Islet of Langerhans (tissue), 1 donor: ENCODE results near the gene LAMA5.

ENCODE experiments used
- FAIRE-seq: peaks from one replicate; lab custom pipeline; 2011; peaks lifted over from hg19 to GRCh38; lab: Jason Lieb, UNC

LAMA5 gene

DNA sequence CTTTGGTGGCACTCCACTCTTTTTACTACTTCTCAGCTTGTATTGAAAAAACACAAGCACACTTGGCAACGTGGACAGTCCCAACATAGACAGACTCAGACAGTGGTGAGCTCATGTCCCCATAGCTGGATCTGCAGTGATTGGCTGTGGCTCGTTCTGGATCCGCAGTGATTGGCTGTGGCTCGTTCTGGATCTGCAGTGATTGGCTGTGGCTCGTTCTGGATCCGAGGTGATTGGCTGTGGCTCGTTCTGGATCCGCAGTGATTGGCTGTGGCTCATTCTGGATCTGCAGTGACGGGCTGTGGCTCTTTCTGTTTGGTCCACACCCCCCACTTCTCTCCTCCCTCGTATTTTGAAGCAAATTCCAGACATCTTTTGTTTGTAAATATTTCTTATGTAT lies 100.8 kb downstream of the LAMA5 start:
- no peak for FAIRE-seq

DNA sequence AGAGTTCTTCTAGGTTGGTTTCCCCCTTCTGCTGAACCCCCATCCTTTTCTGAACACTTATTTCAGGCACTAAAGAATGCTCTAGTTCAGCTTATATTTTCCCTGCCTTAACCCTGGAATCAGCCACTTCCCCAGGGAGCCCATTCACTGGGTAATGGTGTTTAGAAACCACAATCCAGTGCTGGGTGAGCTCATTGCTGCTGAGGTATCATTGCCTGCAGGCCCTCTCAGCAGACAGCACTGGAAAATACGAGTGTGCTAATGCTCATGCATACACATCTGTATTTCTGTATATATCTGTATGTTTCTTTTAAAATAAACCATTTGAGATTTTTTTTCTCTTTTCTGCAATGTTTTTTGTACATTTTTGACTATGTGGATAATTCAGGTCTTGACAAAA lies 101.7 kb downstream of the LAMA5 start:
- FAIRE-seq, result no peak

DNA sequence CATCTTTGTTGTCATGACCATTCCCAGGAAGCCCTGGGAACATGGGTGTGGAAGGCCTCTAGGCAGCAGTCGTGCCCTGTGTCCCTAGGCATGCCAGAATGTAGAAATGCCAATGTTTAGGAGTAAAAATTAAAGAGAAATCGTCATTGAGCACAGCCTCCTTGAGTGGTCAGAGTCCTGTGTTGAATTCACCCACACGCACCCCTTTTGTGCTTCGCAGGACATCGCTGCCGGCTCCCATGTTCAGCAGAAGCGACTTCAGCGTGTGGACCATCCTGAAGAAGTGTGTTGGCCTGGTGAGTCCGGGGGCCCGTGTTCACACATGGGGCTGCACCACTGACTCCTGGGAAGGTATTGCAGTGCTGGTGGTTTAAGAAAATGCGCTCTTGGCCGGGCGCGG lies 103.7 kb downstream of the LAMA5 start:
- no peak for FAIRE-seq

DNA sequence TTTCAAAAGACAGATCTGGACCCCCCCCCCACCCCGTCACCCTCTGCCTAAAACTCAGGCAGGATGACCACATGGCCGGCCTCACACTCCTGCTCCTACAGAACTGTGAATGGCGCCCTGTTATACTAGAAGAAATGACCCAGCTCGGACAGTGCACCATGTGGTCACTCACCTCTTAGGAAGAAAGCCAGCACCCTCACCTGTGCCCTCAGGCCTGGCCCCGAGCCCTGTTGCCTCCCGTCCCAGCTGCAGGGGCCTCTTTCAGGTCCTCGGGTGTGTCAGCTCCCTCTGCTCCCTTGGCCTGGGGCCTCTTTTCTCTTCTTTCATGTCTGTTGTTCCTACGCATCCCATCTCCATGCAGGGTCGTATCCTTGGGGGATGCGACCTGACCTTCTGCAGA lies 105.0 kb downstream of the LAMA5 start:
- FAIRE-seq, result no peak

DNA sequence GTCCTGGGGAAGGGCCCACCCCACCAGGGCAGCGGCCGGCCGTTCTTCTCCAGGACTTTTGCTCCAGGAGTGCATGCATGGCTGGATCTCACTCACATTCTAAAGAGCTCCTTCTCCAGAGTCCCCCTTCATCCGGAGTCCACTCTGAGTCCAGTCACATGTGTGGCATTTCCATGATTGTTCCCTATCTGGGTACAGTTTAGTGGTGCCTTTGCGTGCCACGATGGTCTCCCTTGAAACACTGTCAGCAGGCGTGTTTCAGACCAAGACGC lies 107.9 kb downstream of the LAMA5 start:
- no peak for FAIRE-seq
